Breast epithelium (tissue), 3 donors: ENCODE results near the gene SMARCAL1.
"Not testable (repeated sequence)": the region's sequence is repeated elsewhere in the genome, so short reads cannot be mapped to it uniquely, and the experiment has no call there.

ENCODE experiments used
- POLR2A ChIP-seq: fragments of 450-650 bp; IDR thresholded peaks from one replicate; pipeline ENCODE4 v1.6.1; 2016; ENCODE audit warnings: antibody characterized with exemption, mild to moderate bottlenecking, moderate library complexity
- TF ChIP-seq, protein P1 (sequence below), 3 donors: fragments of 450-650 bp; IDR thresholded peaks; one replicate each; pipeline ENCODE4 v1.5.1; 2016 to 2017; ENCODE audit warnings: antibody characterized with exemption in 3 of 3, mild to moderate bottlenecking in 3 of 3, moderate library complexity in 3 of 3

GRCh38 chr2:216518566-216519119 lies 106.4 kb downstream of the SMARCAL1 start:
- TF ChIP-seq, protein P1, sequence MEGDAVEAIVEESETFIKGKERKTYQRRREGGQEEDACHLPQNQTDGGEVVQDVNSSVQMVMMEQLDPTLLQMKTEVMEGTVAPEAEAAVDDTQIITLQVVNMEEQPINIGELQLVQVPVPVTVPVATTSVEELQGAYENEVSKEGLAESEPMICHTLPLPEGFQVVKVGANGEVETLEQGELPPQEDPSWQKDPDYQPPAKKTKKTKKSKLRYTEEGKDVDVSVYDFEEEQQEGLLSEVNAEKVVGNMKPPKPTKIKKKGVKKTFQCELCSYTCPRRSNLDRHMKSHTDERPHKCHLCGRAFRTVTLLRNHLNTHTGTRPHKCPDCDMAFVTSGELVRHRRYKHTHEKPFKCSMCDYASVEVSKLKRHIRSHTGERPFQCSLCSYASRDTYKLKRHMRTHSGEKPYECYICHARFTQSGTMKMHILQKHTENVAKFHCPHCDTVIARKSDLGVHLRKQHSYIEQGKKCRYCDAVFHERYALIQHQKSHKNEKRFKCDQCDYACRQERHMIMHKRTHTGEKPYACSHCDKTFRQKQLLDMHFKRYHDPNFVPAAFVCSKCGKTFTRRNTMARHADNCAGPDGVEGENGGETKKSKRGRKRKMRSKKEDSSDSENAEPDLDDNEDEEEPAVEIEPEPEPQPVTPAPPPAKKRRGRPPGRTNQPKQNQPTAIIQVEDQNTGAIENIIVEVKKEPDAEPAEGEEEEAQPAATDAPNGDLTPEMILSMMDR (IDR thresholded peaks at IDR 0.05), result not testable (repeated sequence)
- TF ChIP-seq POLR2A, result not testable (repeated sequence)
